ENCODE data around the gene SSNA1.

SSNA1 gene

DNA sequence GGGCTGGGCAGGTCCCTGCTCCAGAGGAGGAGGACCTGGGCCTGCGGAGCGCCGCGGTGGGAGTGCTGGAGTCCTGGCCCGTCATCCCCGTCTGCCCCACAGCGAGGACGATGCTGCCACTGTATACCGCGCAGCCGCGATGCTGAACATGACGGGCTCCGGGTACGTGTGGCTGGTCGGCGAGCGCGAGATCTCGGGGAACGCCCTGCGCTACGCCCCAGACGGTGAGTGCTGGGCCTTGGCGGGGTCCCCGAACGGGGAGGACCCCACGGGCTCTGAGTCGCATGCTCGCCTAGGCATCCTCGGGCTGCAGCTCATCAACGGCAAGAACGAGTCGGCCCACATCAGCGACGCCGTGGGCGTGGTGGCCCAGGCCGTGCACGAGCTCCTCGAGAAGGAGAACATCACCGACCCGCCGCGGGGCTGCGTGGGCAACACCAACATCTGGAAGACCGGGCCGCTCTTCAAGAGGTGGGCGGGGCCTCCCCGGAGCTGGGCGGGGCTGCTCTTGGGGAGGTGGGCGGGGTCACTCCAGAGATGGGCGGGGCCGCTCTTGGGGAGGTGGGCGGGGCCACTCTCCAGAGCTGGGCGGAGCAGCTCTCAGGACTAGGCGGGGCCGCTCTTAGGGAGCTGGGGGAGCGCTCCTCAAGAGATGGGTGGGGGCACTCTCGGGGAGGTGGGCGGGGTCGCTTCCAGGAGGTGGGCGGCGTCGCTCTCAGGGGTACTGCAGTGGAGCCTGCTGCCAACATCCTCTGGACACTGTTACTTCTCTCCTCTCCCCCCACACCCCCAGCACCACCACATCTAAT, 31.7 kb upstream of the SSNA1 start:
- no peak for DNase-seq

DNA sequence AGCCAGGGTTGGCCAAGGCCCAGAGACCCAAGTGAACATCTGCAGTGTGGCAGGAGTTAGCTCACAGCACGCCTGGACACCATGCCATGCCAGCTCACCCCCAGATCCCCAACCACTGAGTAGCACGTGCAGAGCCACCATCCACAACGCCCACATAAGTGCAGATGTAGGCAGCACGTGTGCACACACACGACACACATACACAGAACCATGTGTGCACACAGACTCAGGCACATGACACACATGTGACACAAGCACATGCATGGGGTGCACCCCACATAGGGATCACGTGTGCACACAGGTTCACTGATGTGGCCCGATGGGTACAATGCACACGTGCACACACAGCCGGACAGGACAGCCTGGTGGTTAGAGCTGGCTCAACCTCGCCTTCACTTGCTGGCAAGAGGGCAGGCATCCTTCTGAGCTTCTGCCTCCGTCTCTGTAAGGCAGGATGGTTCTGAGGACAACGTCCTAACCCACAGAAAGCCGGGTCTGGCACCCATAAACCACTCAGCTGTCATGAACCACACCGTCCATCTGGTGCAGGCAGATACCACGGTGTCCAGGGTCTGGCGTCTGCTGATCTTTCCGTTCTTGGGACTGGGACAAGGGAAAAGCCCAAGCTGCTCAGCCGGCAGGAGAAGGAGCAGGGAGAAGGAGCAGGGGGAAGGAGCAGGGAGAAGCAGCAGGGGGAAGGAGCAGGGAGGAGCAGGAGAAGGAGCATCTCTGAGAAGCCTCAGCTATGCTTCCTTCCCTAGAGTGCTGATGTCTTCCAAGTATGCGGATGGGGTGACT, 30.7 kb upstream of the SSNA1 start:
- DNase-seq, result no peak

DNA sequence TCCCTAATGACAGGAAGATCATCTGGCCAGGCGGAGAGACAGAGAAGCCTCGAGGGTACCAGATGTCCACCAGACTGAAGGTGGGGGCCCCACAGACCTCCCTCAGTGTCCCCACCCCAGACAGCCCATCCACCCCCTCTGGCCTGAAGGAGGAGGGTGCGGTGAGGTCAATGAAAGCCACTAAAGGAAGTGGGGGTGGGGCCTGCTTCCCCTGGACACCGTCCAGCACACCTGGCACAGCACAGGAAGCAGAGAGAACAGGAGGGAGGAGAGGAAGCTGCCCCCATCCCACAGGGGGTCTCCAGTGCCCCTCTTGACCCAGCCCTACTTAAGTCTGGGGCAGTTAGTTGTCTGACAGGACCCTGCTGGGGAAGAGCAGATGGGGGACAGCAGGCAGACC, 29.9 kb upstream of the SSNA1 start:
- DNase-seq, result no peak

DNA sequence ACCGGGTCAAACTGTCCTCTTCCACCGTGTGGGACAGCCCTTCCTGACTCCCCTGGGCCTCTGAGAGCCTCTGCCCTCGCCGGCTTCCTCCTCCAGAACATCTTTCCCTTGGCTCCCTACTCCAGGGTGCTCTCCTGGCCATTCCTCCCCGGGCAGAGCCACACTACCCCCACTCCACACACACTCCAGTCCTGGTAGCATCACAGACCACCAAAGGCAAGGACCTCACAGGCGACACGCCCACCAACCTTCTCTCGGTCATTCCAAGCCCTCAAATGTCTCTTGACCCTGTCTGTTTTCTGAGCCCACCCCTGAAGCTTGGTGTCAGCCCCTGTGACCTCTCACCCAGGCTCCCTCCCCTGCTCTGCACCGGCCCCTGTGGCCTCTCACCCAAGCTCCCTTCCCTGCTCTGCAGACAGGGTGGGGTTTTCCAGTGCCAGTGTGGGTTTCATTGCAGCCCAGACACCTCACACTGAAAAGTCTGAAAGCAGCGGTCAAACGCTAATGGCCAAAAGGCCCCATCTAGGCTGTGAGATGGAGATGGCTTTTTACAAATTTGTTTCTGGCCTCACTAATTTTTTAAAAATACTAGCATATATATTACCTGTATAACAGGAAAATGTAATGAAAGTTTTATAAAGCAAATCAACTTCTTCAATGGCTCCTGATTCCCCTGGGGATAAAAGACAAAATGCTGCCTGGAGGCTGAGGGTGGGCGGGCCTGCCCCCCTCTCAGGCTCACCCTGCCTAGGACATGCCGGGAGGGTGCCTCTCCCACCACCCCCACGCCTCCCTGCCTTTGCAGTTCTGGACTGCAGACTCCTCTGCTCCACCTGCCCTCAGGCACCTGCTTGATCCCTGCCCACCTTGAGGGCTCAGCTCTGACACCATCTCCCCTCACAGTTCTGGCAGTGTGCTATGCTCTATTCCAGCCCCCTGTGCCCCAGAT, 29.1 kb upstream of the SSNA1 start:
- DNase-seq, result no peak

DNA sequence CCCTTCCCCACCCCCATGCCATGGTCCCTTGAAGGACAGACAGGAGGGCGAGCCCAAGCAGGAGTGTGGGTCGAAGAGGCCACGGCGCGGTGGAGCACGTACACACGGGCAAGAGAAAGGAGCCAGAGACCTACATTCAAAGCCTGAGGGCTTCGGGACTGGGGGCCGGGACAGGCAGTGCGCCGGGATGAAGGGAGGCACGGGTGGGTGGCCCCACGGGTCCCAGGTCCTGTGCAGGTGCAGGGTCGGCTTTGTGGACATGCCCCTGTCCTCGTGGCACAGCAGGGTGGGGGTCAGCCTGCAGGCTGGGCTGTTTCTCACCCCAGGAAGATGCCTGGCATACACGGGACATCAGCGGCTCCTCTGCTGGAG, 28.4 kb upstream of the SSNA1 start:
- DNase-seq, result no peak

DNA sequence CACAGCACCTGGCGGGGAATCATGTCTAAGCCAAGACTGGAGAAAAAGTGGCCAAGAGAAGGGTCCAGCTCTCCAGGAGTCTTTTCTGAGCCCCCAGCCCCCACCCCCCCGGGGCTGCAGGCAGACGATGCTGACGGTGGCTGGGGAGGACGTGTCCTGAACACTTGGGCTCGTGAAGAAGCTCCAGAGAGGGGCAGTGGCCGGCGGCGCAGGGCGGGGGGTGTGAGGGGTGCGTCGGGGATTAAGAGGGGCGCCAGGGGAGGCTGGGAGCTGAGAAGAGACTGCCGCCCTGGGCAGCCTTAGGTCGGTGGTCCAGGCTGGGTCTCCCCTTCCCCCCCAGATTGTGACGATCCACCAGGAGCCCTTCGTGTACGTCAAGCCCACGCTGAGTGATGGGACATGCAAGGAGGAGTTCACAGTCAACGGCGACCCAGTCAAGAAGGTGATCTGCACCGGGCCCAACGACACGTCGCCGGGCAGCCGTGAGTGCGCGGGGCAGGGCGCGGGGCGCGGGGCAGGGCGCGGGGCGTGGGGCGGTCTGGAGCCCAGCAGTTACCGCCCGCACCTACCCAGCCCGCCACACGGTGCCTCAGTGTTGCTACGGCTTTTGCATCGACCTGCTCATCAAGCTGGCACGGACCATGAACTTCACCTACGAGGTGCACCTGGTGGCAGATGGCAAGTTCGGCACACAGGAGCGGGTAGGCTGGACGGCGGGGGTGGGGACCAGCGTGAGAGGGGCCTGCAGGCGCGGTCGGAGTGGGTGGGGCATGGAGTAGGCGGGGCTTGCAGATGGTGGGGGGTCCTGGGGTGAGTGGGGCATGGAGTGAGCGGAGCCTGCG, 27.5 kb upstream of the SSNA1 start:
- no peak for DNase-seq

DNA sequence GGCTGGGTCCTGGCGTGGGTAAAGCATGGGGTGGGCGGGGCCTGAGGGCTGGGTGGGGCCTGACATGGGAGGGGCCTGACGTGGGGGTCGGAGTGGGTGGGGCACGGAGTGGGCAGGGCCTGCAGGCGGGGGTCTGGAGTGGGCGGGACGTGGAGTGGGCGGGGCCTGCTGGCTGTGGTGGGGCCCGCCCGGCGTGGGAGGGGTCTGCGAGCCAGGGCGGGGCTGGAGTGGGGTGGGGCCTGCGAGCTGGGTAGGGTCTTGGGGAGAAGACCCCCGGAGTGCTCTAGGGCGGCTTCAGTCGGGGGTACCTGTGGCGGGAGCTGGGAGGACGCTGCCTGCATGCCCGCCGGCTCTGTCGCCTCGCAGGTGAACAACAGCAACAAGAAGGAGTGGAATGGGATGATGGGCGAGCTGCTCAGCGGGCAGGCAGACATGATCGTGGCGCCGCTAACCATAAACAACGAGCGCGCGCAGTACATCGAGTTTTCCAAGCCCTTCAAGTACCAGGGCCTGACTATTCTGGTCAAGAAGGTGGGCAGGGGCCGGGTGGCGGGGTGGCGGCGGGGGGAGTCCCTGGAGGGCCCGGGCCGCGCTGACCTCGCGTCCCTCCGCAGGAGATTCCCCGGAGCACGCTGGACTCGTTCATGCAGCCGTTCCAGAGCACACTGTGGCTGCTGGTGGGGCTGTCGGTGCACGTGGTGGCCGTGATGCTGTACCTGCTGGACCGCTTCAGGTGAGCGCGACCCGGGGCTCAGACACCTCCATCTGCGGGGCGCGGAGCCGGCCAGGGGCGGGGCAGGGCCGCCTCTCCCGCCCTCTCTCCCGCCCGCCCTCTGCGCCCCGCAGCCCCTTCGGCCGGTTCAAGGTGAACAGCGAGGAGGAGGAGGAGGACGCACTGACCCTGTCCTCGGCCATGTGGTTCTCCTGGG, 26.7 kb upstream of the SSNA1 start:
- DNase-seq, result no peak

DNA sequence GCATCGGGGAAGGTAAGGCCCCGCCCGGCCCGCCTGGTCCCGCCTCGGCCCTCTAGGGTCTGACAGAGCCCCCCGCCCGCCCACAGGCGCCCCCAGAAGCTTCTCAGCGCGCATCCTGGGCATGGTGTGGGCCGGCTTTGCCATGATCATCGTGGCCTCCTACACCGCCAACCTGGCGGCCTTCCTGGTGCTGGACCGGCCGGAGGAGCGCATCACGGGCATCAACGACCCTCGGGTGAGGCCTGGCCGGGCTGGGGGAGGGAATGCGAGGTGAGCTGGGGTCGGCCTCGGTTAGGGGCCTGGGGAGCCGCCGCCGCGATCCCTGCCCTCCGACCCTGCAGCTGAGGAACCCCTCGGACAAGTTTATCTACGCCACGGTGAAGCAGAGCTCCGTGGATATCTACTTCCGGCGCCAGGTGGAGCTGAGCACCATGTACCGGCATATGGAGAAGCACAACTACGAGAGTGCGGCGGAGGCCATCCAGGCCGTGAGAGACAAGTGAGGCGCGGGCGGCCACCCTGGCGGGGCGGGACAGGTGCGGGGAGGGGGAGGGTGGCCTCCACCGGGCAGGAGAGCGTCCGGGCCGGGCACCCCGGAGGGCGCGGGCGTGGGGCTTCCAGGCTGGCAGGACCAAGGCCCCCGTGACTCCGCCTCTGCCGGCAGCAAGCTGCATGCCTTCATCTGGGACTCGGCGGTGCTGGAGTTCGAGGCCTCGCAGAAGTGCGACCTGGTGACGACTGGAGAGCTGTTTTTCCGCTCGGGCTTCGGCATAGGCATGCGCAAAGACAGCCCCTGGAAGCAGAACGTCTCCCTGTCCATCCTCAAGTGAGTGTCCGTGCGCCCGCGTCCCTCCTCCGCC, 25.7 kb upstream of the SSNA1 start:
- DNase-seq, result no peak

DNA sequence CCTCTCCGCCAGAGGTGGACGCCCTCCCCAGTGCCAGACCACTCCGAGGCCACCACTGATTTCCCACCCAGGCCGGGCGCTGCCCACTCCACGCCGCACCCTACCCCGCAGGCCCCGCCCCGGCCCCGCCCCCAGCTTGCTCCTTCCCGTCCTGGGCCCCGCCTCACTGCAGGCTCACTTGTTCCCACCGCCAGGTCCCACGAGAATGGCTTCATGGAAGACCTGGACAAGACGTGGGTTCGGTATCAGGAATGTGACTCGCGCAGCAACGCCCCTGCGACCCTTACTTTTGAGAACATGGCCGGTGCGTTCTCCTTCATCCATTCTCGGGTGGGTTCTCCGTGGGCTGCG, 25.1 kb upstream of the SSNA1 start:
- DNase-seq, result no peak

DNA sequence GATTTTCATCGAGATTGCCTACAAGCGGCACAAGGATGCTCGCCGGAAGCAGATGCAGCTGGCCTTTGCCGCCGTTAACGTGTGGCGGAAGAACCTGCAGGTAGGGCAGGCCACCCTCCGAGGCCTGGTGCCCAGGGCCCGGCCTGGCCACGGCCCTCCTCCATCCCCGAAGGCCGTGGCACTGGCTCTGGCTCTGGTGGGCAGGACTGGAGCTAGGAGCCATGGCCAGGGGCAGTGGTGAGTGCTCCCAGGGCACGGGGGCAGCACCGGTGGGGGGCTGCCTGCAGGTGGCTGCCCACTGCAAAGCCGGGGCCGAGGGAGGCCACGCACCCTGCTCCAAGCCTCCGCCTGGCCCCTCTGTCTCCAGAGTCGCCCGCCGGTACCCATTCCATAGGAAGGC, 24.7 kb upstream of the SSNA1 start:
- DNase-seq, result no peak

DNA sequence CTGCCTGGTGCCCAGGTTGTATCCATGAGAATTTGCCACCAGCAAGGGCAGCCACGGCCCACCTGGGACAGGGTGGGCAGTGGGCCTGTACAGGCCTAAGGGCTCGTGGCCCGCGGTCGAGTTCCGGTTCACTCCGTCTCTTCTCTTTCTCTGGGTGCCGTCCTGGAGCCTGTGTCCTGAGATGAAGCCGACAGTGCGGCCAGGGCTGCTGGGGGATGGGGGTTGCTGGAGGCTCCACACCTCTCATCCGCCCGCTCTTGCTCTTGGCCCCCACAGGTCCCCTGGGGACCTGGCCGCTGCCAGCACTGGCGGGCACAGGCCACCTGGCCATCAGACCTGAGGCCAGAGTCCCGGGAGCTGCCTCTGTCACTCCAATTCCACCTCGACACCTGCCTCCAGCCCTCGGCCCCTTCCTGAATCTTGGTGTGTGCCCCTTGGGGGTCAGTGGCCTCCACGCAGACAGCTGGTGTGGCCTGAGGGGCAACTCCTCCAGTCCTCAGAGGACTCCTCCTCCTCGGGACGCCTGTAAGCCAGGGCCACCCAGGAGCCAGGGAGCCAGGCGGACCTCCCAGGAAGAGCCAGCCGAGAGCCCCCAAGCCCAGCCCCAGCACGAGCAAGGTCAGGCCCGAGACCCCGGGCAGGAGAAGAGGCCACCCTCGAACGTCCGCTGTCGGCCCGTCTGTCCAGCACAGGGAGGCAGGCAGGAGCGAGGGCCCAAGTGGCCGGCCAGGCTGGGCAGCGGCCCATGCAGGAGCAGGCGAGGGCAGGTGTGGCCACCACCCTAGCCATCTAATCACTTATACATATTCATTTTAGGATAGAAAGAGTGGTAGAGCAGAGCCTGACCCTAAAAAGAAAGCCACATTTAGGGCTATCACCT, 23.9 kb upstream of the SSNA1 start:
- DNase-seq, result no peak

DNA sequence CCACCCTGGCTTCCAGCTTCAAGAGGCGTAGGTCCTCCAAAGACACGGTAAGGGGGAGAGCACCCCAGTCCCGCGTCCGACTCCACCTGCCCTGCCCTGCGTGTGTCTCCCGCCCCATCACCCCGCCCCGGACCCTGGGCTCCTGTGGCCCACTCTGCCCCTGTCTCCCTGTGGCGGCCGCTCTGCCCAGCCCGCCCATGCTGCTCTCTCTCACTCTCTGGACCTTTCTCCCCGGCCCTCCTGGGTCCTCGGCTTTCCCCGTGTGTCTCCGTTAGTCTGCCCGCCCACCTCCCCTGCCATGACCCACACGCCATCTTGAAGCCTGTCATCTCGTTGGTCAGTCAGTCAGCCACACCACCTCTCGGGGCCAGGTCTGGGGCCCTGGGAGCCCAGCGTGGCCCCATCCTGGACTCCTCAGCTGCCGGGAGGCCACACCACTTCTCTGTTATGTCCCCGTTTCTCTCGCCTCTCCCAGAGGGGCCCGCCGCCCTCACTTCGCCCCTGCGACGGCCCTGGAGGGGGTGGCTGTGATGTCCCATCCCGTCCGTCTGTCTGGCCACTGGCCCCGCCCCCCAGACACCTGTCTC, 23.1 kb upstream of the SSNA1 start:
- DNase-seq, result no peak

DNA sequence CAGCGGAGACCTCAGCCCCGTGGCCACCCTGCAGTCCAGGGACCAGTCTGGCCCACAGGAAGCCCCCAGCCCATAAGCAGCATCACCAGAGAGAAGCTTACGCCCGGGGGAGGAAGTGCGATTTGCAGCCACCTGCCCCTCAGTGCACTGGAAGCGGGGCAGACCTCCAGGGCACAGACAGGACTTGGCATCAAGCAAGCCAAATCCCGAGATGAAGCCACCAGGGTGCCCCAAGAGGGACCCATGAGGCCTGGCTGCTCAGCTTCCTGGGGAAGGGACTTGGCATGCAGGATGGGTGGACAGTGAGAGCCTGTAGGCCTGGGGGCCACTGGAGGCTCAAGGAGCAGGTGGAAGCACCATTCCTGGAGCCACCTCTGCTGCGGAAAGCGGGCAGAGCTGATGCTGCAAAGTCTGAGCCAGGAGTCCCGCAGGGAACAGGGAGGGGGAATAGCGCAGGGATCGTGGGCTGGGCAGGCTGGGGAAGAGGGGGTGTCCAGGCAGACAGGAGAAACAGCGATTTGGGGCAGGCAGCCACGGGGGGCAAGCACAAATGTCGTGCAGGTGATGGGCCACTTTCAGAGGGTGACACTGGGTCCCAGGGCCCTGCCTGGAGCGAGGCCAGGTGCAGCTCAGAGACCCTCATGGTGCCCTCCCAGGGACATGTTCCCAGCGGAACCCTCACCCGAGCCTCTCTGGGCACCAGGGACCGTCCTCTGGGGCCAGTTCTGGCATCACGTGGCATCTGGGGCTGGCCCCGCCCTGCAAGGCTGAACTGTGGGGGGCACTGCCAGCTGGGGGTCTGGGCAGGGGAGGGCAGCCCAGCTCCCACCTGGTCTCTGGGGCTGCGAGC, 21.9 kb upstream of the SSNA1 start:
- DNase-seq, result no peak

DNA sequence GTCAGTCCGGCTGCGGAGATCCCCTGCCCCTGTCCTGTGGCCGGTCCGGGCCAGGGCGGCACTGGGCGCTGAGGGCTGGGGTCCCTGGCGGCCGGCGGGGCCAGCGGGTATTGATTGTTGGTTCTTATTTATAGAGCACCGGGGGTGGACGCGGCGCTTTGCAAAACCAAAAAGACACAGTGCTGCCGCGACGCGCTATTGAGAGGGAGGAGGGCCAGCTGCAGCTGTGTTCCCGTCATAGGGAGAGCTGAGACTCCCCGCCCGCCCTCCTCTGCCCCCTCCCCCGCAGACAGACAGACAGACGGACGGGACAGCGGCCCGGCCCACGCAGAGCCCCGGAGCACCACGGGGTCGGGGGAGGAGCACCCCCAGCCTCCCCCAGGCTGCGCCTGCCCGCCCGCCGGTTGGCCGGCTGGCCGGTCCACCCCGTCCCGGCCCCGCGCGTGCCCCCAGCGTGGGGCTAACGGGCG, 21.2 kb upstream of the SSNA1 start:
- DNase-seq, result no peak

DNA sequence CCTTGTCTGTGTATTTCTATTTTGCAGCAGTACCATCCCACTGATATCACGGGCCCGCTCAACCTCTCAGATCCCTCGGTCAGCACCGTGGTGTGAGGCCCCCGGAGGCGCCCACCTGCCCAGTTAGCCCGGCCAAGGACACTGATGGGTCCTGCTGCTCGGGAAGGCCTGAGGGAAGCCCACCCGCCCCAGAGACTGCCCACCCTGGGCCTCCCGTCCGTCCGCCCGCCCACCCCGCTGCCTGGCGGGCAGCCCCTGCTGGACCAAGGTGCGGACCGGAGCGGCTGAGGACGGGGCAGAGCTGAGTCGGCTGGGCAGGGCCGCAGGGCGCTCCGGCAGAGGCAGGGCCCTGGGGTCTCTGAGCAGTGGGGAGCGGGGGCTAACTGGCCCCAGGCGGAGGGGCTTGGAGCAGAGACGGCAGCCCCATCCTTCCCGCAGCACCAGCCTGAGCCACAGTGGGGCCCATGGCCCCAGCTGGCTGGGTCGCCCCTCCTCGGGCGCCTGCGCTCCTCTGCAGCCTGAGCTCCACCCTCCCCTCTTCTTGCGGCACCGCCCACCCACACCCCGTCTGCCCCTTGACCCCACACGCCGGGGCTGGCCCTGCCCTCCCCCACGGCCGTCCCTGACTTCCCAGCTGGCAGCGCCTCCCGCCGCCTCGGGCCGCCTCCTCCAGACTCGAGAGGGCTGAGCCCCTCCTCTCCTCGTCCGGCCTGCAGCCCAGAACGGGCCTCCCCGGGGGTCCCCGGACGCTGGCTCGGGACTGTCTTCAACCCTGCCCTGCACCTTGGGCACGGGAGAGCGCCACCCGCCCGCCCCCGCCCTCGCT, 20.5 kb upstream of the SSNA1 start:
- DNase-seq, result no peak

DNA sequence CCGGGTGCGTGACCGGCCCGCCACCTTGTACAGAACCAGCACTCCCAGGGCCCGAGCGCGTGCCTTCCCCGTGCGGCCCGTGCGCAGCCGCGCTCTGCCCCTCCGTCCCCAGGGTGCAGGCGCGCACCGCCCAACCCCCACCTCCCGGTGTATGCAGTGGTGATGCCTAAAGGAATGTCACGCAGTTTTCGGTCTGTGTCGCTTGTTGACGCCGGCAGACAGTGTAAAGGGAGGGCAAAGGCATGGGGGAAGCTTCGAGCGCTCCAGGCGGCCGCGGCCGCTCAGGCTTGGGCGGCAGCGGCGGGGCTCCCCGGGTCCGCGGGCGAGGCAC, 19.9 kb upstream of the SSNA1 start:
- no peak for DNase-seq

Measured in NCI-H1092 (cell line).